Activated CD4-positive, alpha-beta memory T cell treated with anti-CD3 and anti-CD28 coated beads for 36 hours (primary cell): ENCODE results near the gene KCNJ9. TPM values are rescaled to one million over a fixed set of nuclear protein-coding genes. Genes with fewer than 3 reads are reported as not detected.

Experiments used
- total RNA-seq, 2 experiments: library from RNA; stranded (reverse); gene quantifications; one replicate each; pipeline ENCODE4 v1.2.3, GENCODE V29; 2021

KCNJ9 gene
- total RNA-seq, 2 experiments from 2014 or later, result not detected

Other genes with a start within 250 kb of the KCNJ9 start
- gene VSIG8, start 218.9 kb upstream of the KCNJ9 start, total RNA-seq, result not detected
- 1 to 10 TPM; 2.1 to 2.2 TPM for gene CFAP45, start 181.4 kb upstream of the KCNJ9 start, total RNA-seq
- gene TAGLN2, start 156.0 kb upstream of the KCNJ9 start, total RNA-seq, result 100 to 1,000 TPM; 597 to 607 TPM
- gene IGSF9, start 135.9 kb upstream of the KCNJ9 start, total RNA-seq, result under 1 TPM in 1 of 2 experiments, not detected in 1; 0.05 TPM
- gene SLAMF9, start 127.3 kb upstream of the KCNJ9 start, total RNA-seq, result not detected
- 1 to 10 TPM; 4.4 to 4.7 TPM for gene PIGM, start 49.5 kb upstream of the KCNJ9 start, total RNA-seq
- not detected for gene KCNJ10, start 11.4 kb upstream of the KCNJ9 start, total RNA-seq
- 10 to 100 TPM; 31.2 to 34.5 TPM for gene IGSF8, start 17.1 kb downstream of the KCNJ9 start, total RNA-seq
- not detected for gene ATP1A2, start 34.2 kb downstream of the KCNJ9 start, total RNA-seq
- not detected for gene ATP1A4, start 70.1 kb downstream of the KCNJ9 start, total RNA-seq
- gene CASQ1, start 109.0 kb downstream of the KCNJ9 start, total RNA-seq, result not detected
- 10 to 100 TPM; 51.8 to 51.9 TPM for gene PEA15, start 123.8 kb downstream of the KCNJ9 start, total RNA-seq
- 100 to 1,000 TPM; 142 to 150 TPM for gene DCAF8, start 181.0 kb downstream of the KCNJ9 start, total RNA-seq
- gene PEX19, start 203.6 kb downstream of the KCNJ9 start, total RNA-seq, result 10 to 100 TPM; 50.0 to 61.1 TPM